Mesendoderm (in vitro differentiated cells): ENCODE results near the gene PMAIP1.

Experiments
- DNase-seq: peaks from one replicate; pipeline ENCODE4 v3.0.0; 2013
- H2AK5ac ChIP-seq: 2 replicates; pipeline ENCODE4 v1.6.1; 2013; ENCODE audit warnings: low read length, inconsistent platforms
- H2BK120ac ChIP-seq: 2 replicates; pipeline ENCODE4 v1.6.1; 2013; ENCODE audit warnings: low read depth, mild to moderate bottlenecking, low read length, moderate library complexity, mixed read lengths
- H2BK15ac ChIP-seq: replicated peaks from 2 replicates; pipeline ENCODE4 v1.6.1; 2013; ENCODE audit warnings: low read depth, mild to moderate bottlenecking, moderate library complexity
- H2BK5ac ChIP-seq: 2 replicates; pipeline ENCODE4 v1.6.1; 2013; ENCODE audit warnings: low read length, inconsistent platforms
- H3K18ac ChIP-seq: 2 replicates; pipeline ENCODE4 v1.6.1; 2013; ENCODE audit warnings: mild to moderate bottlenecking, low read length, mixed read lengths
- H3K23ac ChIP-seq: one replicate; pipeline ENCODE4 v1.6.1; 2013; ENCODE audit warnings: low read length
- H3K27ac ChIP-seq: 2 replicates; pipeline ENCODE4 v1.5.1; 2013; ENCODE audit warnings: low read depth, mild to moderate bottlenecking, inconsistent platforms, low read length, moderate library complexity
- H3K27me3 ChIP-seq: 2 replicates; pipeline ENCODE4 v1.6.1; 2013; ENCODE audit warnings: low read length, control low read depth, mild to moderate bottlenecking, inconsistent platforms; ENCODE audit not compliant: insufficient read depth, poor library complexity
- H3K36me3 ChIP-seq: 2 replicates; pipeline ENCODE4 v1.6.1; 2013; ENCODE audit warnings: low read length, inconsistent platforms; ENCODE audit not compliant: control insufficient read depth, insufficient read depth
- H3K4ac ChIP-seq: one replicate; pipeline ENCODE4 v1.6.1; 2013; ENCODE audit warnings: low read depth, mild to moderate bottlenecking, low read length, moderate library complexity
- H3K4me1 ChIP-seq: 2 replicates; pipeline ENCODE4 v1.6.1; 2013; ENCODE audit warnings: low read depth, low read length, inconsistent platforms; ENCODE audit not compliant: control insufficient read depth
- H3K4me2 ChIP-seq: 2 replicates; pipeline ENCODE4 v1.6.1; 2013; ENCODE audit warnings: low read length
- H3K4me3 ChIP-seq: 2 replicates; pipeline ENCODE4 v1.5.1; 2013; ENCODE audit warnings: mild to moderate bottlenecking, low read length
- H3K56ac ChIP-seq: one replicate; pipeline ENCODE4 v1.6.1; 2013; ENCODE audit warnings: low read length
- H3K79me1 ChIP-seq: 2 replicates; pipeline ENCODE4 v1.6.1; 2013; ENCODE audit warnings: low read length, inconsistent platforms
- H3K79me2 ChIP-seq: 2 replicates; pipeline ENCODE4 v1.6.1; 2013; ENCODE audit warnings: mild to moderate bottlenecking, low read length; ENCODE audit not compliant: control insufficient read depth, insufficient read depth
- H3K9ac ChIP-seq: 2 replicates; pipeline ENCODE4 v1.6.1; 2013; ENCODE audit warnings: low read length, inconsistent platforms
- H4K5ac ChIP-seq: one replicate; pipeline ENCODE4 v1.6.1; 2013; ENCODE audit warnings: low read length
- H4K8ac ChIP-seq: one replicate; pipeline ENCODE4 v1.6.1; 2013; ENCODE audit warnings: low read depth, mild to moderate bottlenecking, control low read depth, low read length, moderate library complexity
- WGBS: extraction: QIAGEN DNeasy Blood & Tissue Kit; methylation state at CpG from one replicate; pipeline ENCODE4 v1.1.7; 2013; ENCODE audit warnings: low lambda C conversion rate, missing lambda C conversion rate; ENCODE audit not compliant: insufficient coverage; ENCODE audit errors: extremely low coverage; 5-methylcytosine and 5-hydroxymethylcytosine counted together

PMAIP1 gene

GRCh38 chr18:59861009-59861408 lies 38.8 kb upstream of the PMAIP1 start:
- Histone ChIP-seq H3K4me3 (no peak overlapping the region), H4K8ac (no peak overlapping the region), H3K18ac (no peak overlapping the region), H2BK5ac (no peak overlapping the region), H3K4me1 (no peaks in the 10 kb centered on the region), H2BK15ac (no peak overlapping the region), H3K79me1 (no peaks in the 10 kb centered on the region), H3K4me2 (no peak overlapping the region), H3K79me2 (no peaks in the 10 kb centered on the region), H2AK5ac (no peak overlapping the region), H3K56ac (no peak overlapping the region), H3K9ac (no peak overlapping the region), H2BK120ac (no peak overlapping the region), H4K5ac (no peak overlapping the region), H3K27ac (no peak overlapping the region), H3K27me3 (no peaks in the 10 kb centered on the region), H3K36me3 (no peaks in the 10 kb centered on the region), H3K4ac (no peak overlapping the region), H3K23ac (no peak overlapping the region)
- no CpG with 5 or more reads among the region's 4 CpGs for WGBS
- DNase-seq, result no peak

- Histone ChIP-seq H3K56ac (no peak overlapping the region), H3K4ac (no peak overlapping the region), H3K4me1 (peaks cover under 1% of the 10 kb centered on the region), H2BK15ac (no peak overlapping the region), H4K8ac (no peak overlapping the region), H3K27ac (no peak overlapping the region), H3K4me3 (no peak overlapping the region), H2AK5ac (no peak overlapping the region), H3K18ac (no peak overlapping the region), H3K9ac (no peak overlapping the region), H3K79me2 (no peaks in the 10 kb centered on the region), H3K23ac (no peak overlapping the region), H3K4me2 (no peak overlapping the region), H3K36me3 (no peaks in the 10 kb centered on the region), H2BK5ac (no peak overlapping the region), H3K79me1 (no peaks in the 10 kb centered on the region), H3K27me3 (no peaks in the 10 kb centered on the region), H2BK120ac (no peak overlapping the region), H4K5ac (no peak overlapping the region)
- WGBS, result no CpG with 5 or more reads among the region's 7 CpGs
- no peak for DNase-seq
These were observed 37.6 kb upstream of the PMAIP1 start for GRCh38 chr18:59861963-59862819.

GRCh38 chr18:59865241-59865986 lies 34.4 kb upstream of the PMAIP1 start:
- H2AK5ac ChIP-seq, result no peak overlapping the region
- no peak for DNase-seq
- H3K79me2 ChIP-seq, result no peaks in the 10 kb centered on the region
- H2BK5ac ChIP-seq, result no peak overlapping the region
- H3K4me2 ChIP-seq, result no peak overlapping the region
- H3K36me3 ChIP-seq, result no peaks in the 10 kb centered on the region
- no peak overlapping the region for H3K4ac ChIP-seq
- H3K4me3 ChIP-seq, result no peak overlapping the region
- H3K4me1 ChIP-seq, result peaks cover 2% of the 10 kb centered on the region
- no peak overlapping the region for H3K9ac ChIP-seq
- H3K23ac ChIP-seq, result no peak overlapping the region
- no peak overlapping the region for H3K18ac ChIP-seq
- no peak overlapping the region for H4K8ac ChIP-seq
- H3K27me3 ChIP-seq, result no peaks in the 10 kb centered on the region
- WGBS, result no CpG with 5 or more reads among the region's 6 CpGs
- H4K5ac ChIP-seq, result no peak overlapping the region
- no peaks in the 10 kb centered on the region for H3K79me1 ChIP-seq
- peak overlapping the region; percentile 25 for H3K56ac ChIP-seq
- H3K27ac ChIP-seq, result no peak overlapping the region
- H2BK120ac ChIP-seq, result no peak overlapping the region
- H2BK15ac ChIP-seq, result no peak overlapping the region

- DNase-seq, result no peak
- Histone ChIP-seq H3K18ac (peak overlapping the region; percentile 60), H3K23ac (no peak overlapping the region), H3K9ac (no peak overlapping the region), H3K27ac (no peak overlapping the region), H4K5ac (no peak overlapping the region), H3K4me3 (no peak overlapping the region), H3K4ac (no peak overlapping the region), H2BK5ac (no peak overlapping the region), H3K27me3 (no peaks in the 10 kb centered on the region), H3K56ac (no peak overlapping the region), H2BK120ac (no peak overlapping the region), H3K4me2 (no peak overlapping the region), H3K79me1 (no peaks in the 10 kb centered on the region), H3K36me3 (no peaks in the 10 kb centered on the region), H3K79me2 (no peaks in the 10 kb centered on the region), H2BK15ac (peak overlapping the region; percentile 57), H3K4me1 (peaks cover 2% of the 10 kb centered on the region), H2AK5ac (no peak overlapping the region), H4K8ac (no peak overlapping the region)
- no CpG with 5 or more reads among the region's 2 CpGs for WGBS
These were observed 33.1 kb upstream of the PMAIP1 start for GRCh38 chr18:59866551-59867269.

GRCh38 chr18:59867337-59868104 lies 32.3 kb upstream of the PMAIP1 start:
- no peaks in the 10 kb centered on the region for H3K27me3 ChIP-seq
- H3K4me2 ChIP-seq, result no peak overlapping the region
- no peak overlapping the region for H2AK5ac ChIP-seq
- H3K27ac ChIP-seq, result no peak overlapping the region
- no peak overlapping the region for H3K23ac ChIP-seq
- H3K36me3 ChIP-seq, result no peaks in the 10 kb centered on the region
- H3K79me2 ChIP-seq, result no peaks in the 10 kb centered on the region
- H4K8ac ChIP-seq, result no peak overlapping the region
- no peaks in the 10 kb centered on the region for H3K79me1 ChIP-seq
- no peak overlapping the region for H3K4me3 ChIP-seq
- no CpG with 5 or more reads among the region's 5 CpGs for WGBS
- H3K18ac ChIP-seq, result peak overlapping the region; percentile 60
- H4K5ac ChIP-seq, result no peak overlapping the region
- H2BK15ac ChIP-seq, result peak overlapping the region; percentile 57
- H2BK120ac ChIP-seq, result no peak overlapping the region
- peaks cover 2% of the 10 kb centered on the region for H3K4me1 ChIP-seq
- H3K56ac ChIP-seq, result no peak overlapping the region
- no peak overlapping the region for H2BK5ac ChIP-seq
- no peak overlapping the region for H3K4ac ChIP-seq
- no peak overlapping the region for H3K9ac ChIP-seq
- no peak for DNase-seq
